ENCODE data around the gene SMIM7.

- TF ChIP-seq EZH2phosphoT487 (IDR thresholded peaks at IDR 0.05; ENCODE audit: insufficient read depth, low read depth) (no peak), EZH2 (IDR thresholded peaks at IDR 0.05; ENCODE audit: insufficient read depth, poor library complexity, severe bottlenecking) (no peak)
Measured at GRCh38 chr19:16652854-16653253, 7.1 kb downstream of the SMIM7 start.

All from GM23248 (cell line).